GM21381 (cell line): ENCODE results near the gene ZNF236.
"Not testable (repeated sequence)": the region's sequence is repeated elsewhere in the genome, so short reads cannot be mapped to it uniquely, and the experiment has no call there.

ENCODE experiments used
- ATAC-seq: cut with Tn5 transposase; IDR thresholded peaks from one replicate; pipeline ENCODE4 v1.9.1; 2021; ENCODE audit warnings: mild to moderate bottlenecking, moderate library complexity; ENCODE audit not compliant: unreplicated experiment

ZNF236 gene

DNA sequence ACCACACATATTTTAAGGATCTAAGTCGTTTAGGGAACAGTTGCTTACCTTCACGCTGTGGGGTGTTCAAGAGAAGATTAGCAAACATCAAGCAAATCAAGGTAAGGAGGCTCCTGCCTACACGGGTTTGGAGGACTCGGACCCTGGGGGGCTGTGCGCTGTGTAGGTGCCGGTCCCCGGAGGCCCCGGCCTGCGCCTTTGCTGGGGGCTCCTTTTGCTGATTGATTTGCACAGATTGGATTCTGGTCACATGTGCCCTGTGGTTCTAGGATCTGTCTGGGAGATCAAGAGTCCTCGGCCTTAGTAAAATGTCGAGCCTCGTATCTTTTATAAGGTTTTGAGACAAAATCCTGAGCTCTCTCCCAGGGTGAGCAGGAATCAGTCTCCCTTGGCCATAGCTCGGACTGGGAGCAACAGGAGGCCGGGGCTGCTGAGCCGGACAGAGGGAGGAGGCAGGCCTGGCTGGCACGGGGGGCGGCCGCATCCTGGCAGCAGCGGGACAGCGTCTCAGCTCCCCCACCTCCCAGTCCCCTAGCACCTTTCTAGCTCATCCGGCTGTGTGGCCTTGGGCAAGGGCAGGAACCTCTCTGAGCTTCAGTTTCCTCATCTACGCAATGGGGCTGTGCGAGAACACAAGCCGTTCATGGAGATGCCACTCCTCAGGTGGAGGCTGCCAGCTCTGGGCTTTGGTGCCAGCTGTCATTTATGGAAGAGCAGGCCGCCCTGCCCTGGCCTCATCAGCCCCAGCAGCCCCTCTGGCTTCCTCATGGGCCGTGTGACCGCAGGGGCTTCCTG is 163.0 kb downstream of the ZNF236 start:
- ATAC-seq, result no peak

GRCh38 chr18:76985951-76986236 is 163.5 kb downstream of the ZNF236 start:
- no peak for ATAC-seq

DNA sequence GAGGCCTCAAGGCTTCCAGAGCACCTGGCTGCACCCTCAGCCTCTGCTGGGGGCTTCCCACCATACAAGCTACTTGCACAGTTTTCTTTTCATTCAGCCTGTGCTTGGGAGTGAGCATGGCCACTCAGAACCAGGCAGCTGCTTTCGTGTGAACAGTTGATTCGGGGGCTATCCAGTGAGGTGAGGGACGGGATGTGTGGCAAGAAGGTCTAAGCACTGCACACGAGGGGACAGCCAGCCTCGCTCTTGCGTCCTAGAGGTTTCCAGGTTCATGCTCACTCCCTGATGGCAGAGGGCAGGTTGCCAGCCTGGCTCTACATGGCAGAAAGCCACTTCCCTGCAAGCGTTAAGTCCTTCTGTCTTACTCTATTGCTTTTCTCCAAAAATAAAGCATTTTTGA is 164.0 kb downstream of the ZNF236 start:
- no peak for ATAC-seq

DNA sequence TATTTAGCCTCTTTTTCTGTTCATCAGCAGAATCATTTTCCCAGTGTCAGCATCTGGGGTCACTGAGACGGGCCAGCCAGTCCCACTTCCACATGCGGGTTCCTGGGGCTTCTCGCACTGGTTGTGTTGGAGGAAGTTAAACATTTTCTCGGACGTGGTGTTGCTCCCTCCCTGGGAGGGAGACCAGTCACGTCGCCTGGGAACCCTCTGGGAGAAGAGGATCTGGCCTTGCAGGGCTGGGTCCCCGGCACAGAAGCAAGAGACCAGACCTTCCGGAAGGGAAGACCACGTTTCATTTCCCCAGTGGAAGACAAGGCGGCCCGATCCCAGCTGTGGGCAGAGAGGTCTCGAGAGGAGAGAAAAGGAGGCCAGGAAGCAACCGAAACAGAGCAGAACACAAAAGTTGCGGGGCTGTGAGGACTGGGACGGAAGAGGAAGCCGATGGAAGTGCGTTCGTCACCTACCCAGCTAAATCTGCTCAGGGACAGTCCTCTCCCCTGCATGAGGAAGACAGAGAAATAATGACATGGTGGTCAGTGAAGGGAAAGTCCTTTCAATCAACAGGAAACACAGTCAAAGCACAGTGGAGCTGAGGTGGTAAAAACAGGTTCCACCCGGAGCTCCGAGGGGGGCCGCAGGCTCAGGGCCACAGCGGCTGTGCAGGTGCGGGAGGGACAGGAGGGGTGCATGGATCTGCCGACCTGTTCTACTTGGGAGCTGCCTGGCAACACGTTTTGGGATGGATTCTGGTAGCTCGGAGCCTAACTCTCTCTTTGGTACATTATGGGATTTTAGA is 165.9 kb downstream of the ZNF236 start:
- no peak for ATAC-seq

- ATAC-seq, result no peak
These were observed 166.7 kb downstream of the ZNF236 start for GRCh38 chr18:76988827-76989646.

- ATAC-seq, result no peak
These were observed 167.4 kb downstream of the ZNF236 start for GRCh38 chr18:76989647-76990190.

DNA sequence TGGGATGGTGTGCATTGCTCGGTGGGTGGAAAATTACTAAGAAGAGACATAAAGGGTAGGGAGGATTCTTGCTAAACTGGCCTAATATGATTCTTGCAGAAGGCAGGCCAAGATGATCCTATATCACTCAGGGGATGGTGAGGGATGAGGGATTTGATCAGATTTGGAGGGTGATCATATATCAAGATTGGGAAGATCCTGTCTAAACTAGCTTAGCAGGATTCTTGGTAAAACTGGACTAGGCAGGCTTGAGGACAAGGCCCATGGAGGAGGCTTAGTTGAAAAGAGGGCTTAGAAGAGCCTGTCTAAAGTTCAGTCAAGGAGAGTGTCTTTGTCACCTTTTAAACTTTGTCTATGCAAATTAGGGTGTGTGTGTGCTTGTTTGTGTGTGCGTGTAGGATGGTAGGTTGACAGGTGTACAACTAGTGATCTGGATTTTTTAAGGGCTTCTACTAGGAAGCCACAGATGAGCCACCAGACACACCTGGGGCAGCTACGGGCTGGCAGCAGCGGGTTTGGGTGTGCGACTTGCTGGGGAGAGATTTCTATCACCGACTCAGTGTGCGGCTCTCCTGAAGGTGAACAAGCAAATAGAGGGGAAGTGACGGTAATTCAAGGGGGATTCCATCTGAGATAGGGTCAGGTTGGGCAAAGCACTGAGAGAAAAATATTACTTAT is 168.1 kb downstream of the ZNF236 start:
- ATAC-seq, result not testable (repeated sequence)

DNA sequence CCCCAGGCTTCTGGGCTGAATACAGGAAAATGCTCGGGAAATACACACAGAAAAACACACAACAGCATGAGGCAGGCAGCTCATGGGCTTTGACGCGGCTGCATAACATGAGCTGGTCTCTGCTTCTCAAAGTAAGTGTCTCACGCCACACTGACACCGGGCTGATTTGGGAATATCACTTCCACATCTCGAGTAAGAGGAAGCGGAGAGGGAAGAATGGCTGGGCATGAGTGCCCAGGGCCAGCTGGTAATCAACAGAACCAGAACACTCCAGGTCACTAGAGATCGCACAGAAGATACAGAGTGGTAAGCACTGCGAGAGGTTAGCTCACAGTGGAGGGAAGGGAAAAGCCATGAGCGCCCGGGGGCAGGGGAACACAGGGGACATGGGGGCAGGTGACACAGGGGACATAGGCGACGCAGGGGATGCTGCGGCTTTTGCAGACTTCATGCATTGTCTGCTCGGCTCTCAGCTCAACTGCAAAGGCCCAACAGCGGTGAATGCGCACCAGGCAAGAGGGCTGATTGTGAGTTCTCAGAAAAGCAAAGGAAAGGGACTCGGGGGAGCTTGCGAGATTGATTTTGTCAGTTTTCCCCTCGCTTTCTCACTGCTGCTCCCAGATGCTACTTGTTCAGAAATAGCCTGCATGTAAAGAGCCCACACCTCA is 168.8 kb downstream of the ZNF236 start:
- ATAC-seq, result no peak

GRCh38 chr18:76992226-76993084 is 170.1 kb downstream of the ZNF236 start:
- ATAC-seq, result no peak

DNA sequence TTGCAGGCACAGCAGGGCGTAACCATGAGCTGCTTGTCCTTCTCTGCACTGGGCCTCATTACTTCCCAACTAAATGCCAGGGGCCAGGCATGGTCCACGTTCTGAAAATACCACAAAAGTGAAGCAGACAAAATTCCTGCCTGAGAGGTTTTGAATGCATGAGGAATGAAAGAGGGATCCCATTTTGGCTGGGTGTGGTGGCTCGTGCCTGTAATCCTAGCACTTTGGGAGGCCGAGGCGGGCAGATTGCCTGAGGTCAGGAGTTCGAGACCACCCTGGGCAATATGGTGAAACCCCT is 170.7 kb downstream of the ZNF236 start:
- no peak for ATAC-seq

DNA sequence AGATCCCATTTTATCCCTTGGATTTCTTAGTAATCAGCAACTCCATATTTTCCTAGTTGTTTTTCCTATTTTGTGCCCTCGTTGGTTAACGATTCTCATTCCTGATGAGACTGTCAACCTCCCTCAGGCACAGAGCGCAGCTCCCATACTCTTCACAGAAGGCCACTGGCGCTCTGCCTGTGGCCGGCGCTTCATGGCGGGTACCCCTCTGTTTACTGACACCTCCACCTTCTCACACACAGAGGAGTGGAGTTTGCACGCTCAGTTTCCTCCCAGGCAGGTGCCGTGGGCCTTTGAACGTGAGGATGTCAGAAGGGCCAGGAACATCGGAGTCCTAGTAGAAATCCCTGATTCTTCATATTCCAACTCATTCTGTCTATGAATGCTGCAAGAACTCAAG is 171.2 kb downstream of the ZNF236 start:
- ATAC-seq, result no peak

- no peak for ATAC-seq
These were observed 171.8 kb downstream of the ZNF236 start for GRCh38 chr18:76994086-76994654.

- ATAC-seq, result no peak
These were observed 173.5 kb downstream of the ZNF236 start for GRCh38 chr18:76995896-76996295.

DNA sequence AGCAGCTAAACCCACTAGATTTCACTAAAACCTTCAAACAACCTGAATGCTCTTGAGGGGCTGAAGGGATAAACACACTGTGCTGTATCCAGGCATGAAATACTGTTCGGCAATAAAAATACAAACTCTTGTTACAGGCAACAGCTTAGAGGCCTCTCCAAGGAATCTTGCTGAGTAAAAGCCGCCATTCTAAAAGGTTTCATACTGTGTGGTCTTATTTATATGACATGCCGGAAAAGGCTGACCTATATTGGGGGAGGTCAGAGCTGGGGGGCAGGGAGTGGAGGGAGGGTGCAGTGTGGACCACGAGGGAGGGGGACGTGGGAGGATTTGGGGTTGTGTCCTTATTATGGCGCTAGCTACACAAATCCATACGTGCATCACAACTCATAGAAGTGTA is 174.1 kb downstream of the ZNF236 start:
- ATAC-seq, result no peak

- ATAC-seq, result no peak
These were observed 175.8 kb downstream of the ZNF236 start for GRCh38 chr18:76997951-76998808.

DNA sequence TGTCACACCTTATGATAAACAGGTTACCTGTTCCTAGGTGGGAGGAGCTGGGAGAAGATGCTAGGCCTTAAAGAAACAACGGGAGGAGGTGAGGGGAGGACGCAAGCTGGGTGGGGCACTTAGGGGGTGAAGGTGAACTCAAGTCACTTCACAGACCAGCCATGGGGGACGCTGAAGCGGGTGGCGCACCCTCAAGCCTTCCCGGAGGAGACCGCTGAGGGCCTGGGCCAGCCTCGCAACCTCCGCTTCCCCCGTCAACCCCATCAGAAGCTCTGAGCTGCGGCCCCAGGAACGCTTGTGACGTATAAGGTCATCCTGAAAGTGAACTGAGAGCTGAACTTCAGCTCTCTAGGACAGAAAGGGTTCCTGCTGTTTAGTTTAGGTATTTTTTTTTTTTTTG is 176.7 kb downstream of the ZNF236 start:
- ATAC-seq, result no peak

DNA sequence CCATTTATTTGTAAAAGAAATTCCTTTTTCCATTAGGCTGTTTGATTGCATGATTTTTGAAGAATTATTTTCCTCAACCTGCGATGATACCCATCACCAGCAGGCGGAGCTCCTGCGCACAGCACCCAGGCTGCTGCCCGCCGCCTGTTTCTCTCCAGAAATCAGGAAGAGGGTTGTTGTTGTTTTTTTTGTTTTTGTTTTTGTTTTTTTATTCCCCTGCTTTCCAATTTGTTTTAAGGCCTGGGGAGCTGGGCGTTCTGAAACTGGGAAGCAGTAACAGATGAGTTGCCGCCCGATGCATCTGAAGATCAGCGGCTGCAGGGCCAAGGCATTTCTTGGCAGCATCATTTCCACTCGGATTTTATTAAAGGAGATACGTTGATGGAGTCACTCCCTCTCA is 178.2 kb downstream of the ZNF236 start:
- ATAC-seq, result no peak

DNA sequence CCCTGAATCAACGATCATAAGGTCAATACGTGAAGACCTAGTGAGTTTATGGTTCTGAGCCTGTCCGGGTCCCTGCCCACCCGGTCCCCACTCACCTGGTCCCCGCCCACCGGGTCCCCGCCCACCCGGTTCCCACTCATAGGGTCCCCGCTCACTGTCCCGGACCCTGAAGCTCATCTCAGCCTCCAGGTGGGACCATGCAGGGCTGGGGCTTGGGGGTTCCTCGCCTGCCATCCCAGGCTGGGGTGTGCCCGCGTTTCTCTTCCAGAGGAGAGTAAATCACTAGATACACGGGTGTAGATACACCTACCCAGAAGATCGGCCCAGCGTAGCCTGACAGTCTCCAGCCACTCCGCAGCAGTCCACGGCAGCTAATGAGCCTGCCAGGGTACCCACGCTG is 178.7 kb downstream of the ZNF236 start:
- ATAC-seq, result no peak
